ENCODE data around the gene EDARADD. TPM values are rescaled to one million over a fixed set of nuclear protein-coding genes. Genes with fewer than 3 reads are reported as not detected.
"Not testable (repeated sequence)": the region's sequence is repeated elsewhere in the genome, so short reads cannot be mapped to it uniquely, and the experiment has no call there.

Gene EDARADD
- 12.3 and 13.5 TPM in 2 replicates for total RNA-seq
- long read RNA-seq, transcript EDARADD-202 (6 exons, 3,097 nt), result major isoform, 32 of 44 reads
- long read RNA-seq, partial matches to known transcripts, result 4 of 44 reads
- long read RNA-seq, other reads (novel, unspliced or antisense), result 8 of 44 reads

- Mint-ChIP-seq H3K36me3 (ENCODE audit: insufficient read depth) (no peaks in the 10 kb centered on the region), H3K4me1 (ENCODE audit: low read depth) (peaks cover 21% of the 10 kb centered on the region), H3K27me3 (peaks cover 10% of the 10 kb centered on the region), H3K4me3 (ENCODE audit: low read depth) (peak within 1 kb of the TSS; percentile 87), H3K27ac (peak within 1 kb of the TSS; percentile 88), H3K9me3 (ENCODE audit: low read depth) (no peaks in the 10 kb centered on the region)
- no peak for TF ChIP-seq CTCF (IDR thresholded peaks at IDR 0.05; ENCODE audit: unreplicated experiment)
- no peak for DNase-seq (ENCODE audit: low spot score, unreplicated experiment)
Measured at GRCh38 chr1:236393681-236394481, at the start of gene EDARADD. TSS of gene EDARADD (plus strand) at chr1:236394286. CDS start at chr1:236394445, 159 bp downstream.

GRCh38 chr1:236345728-236346127 is 48.4 kb upstream of the EDARADD start:
- Mint-ChIP-seq H3K4me3 (ENCODE audit: low read depth) (no peak overlapping the region), H3K9me3 (ENCODE audit: low read depth) (no peaks in the 10 kb centered on the region), H3K27ac (no peak overlapping the region), H3K36me3 (ENCODE audit: insufficient read depth) (no peaks in the 10 kb centered on the region), H3K4me1 (ENCODE audit: low read depth) (peaks cover 17% of the 10 kb centered on the region), H3K27me3 (no peaks in the 10 kb centered on the region)
- DNase-seq (ENCODE audit: low spot score, unreplicated experiment), result no peak
- no peak for TF ChIP-seq CTCF (IDR thresholded peaks at IDR 0.05; ENCODE audit: unreplicated experiment)

GRCh38 chr1:236348071-236348470 is 46.0 kb upstream of the EDARADD start:
- Mint-ChIP-seq H3K4me3 (ENCODE audit: low read depth) (no peak overlapping the region), H3K27me3 (no peaks in the 10 kb centered on the region)
- TF ChIP-seq CTCF (IDR thresholded peaks at IDR 0.05; ENCODE audit: unreplicated experiment), result no peak

GRCh38 chr1:236350308-236350707 is 43.8 kb upstream of the EDARADD start:
- TF ChIP-seq CTCF (IDR thresholded peaks at IDR 0.05; ENCODE audit: unreplicated experiment), result no peak
- no peak for DNase-seq (ENCODE audit: low spot score, unreplicated experiment)
- H3K4me1 Mint-ChIP-seq (ENCODE audit: low read depth), result peaks cover 2% of the 10 kb centered on the region
- no peaks in the 10 kb centered on the region for H3K36me3 Mint-ChIP-seq (ENCODE audit: insufficient read depth)
- no peaks in the 10 kb centered on the region for H3K9me3 Mint-ChIP-seq (ENCODE audit: low read depth)
- no peak overlapping the region for H3K4me3 Mint-ChIP-seq (ENCODE audit: low read depth)
- peaks cover 4% of the 10 kb centered on the region for H3K27me3 Mint-ChIP-seq
- H3K27ac Mint-ChIP-seq, result no peak overlapping the region

More at GRCh38 chr1:236348071-236348470, 46.0 kb upstream of the EDARADD start:
- Mint-ChIP-seq H3K4me1 (ENCODE audit: low read depth) (peaks cover 8% of the 10 kb centered on the region), H3K27ac (no peak overlapping the region), H3K36me3 (ENCODE audit: insufficient read depth) (no peaks in the 10 kb centered on the region), H3K9me3 (ENCODE audit: low read depth) (no peaks in the 10 kb centered on the region)
- no peak for DNase-seq (ENCODE audit: low spot score, unreplicated experiment)

- no peak for DNase-seq (ENCODE audit: low spot score, unreplicated experiment)
- Mint-ChIP-seq H3K4me1 (ENCODE audit: low read depth) (no peaks in the 10 kb centered on the region), H3K9me3 (ENCODE audit: low read depth) (no peaks in the 10 kb centered on the region), H3K4me3 (ENCODE audit: low read depth) (no peak overlapping the region), H3K27ac (no peak overlapping the region), H3K36me3 (ENCODE audit: insufficient read depth) (no peaks in the 10 kb centered on the region), H3K27me3 (peaks cover 4% of the 10 kb centered on the region)
- TF ChIP-seq CTCF (IDR thresholded peaks at IDR 0.05; ENCODE audit: unreplicated experiment), result no peak
Measured at GRCh38 chr1:236351875-236352573, 42.1 kb upstream of the EDARADD start.

GRCh38 chr1:236352747-236353146 is 41.3 kb upstream of the EDARADD start:
- not testable (repeated sequence) for H3K9me3 Mint-ChIP-seq (ENCODE audit: low read depth); H3K4me3 Mint-ChIP-seq (ENCODE audit: low read depth); H3K27ac Mint-ChIP-seq

More at GRCh38 chr1:236352747-236353146, 41.3 kb upstream of the EDARADD start:
- H3K27me3 Mint-ChIP-seq; H3K4me1 Mint-ChIP-seq (ENCODE audit: low read depth); DNase-seq (ENCODE audit: low spot score, unreplicated experiment); H3K36me3 Mint-ChIP-seq (ENCODE audit: insufficient read depth): not testable (repeated sequence)
